Memory B cell (primary cell): ENCODE measurements around the gene SYNJ2.
A peak's percentile ranks its signal among the peaks of the same experiment; 100 is the strongest.

Experiments used
- ATAC-seq: fragments of 150-1000 bp; cut with Tn5 transposase; 2 replicates; pipeline ENCODE4 v1.10.0; 2021; ENCODE audit warnings: low read depth, mild to moderate bottlenecking, moderate library complexity
- DNase-seq, 2 donors: peaks; one replicate each; pipeline ENCODE4 v3.0.0; 2022; ENCODE audit warnings: low spot score in 2 of 2
- H3K27ac Mint-ChIP-seq: one replicate; pipeline ENCODE4 v1.8.0; 2022; ENCODE audit warnings: mild to moderate bottlenecking, moderate library complexity, mixed read lengths
- H3K27me3 Mint-ChIP-seq: one replicate; pipeline ENCODE4 v1.8.0; 2022; ENCODE audit warnings: mixed read lengths
- H3K36me3 Mint-ChIP-seq: one replicate; pipeline ENCODE4 v1.8.0; 2022; ENCODE audit warnings: mild to moderate bottlenecking, mixed read lengths
- H3K4me1 Mint-ChIP-seq: one replicate; pipeline ENCODE4 v1.8.0; 2022; ENCODE audit warnings: mixed read lengths
- H3K4me3 Mint-ChIP-seq: one replicate; pipeline ENCODE4 v1.8.0; 2022; ENCODE audit warnings: mild to moderate bottlenecking, moderate library complexity, mixed read lengths
- H3K9me3 Mint-ChIP-seq: one replicate; pipeline ENCODE4 v1.8.0; 2022; ENCODE audit warnings: mixed read lengths

Gene SYNJ2

DNA sequence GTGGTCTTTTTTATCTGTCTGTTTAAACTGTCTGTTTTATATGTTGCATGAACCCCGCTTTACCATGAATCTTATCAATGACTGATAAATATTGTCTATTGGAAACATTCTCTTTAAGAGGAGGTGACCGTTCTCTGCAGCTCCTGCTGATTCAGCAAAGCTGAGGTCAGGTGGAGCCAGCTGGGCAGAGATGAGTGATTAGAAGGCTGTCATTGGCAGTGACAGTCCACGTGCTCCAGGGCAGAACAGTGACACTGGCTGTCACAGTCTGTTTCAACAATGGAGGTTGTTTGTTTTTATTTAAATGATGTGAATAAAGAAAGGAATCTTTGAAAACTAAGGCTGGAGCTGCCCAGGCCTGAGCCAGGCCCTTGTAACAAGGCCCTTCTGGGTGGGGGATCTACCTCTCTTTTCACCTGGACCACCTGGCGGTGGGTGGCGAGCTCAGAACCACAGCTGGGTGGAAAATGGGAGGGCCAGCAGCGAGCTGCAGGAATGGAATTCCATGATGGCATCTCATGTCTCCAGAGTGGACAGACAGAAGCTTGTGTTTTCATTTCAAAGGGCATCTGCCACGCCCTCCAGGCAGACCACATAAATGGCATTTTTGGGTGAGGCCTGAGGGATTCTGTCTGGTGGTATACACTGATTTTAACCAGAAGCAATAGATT, 12.6 kb downstream of the SYNJ2 start:
- Mint-ChIP-seq H3K4me1 (peaks cover 27% of the 10 kb centered on the region), H3K27me3 (no peaks in the 10 kb centered on the region), H3K9me3 (peaks cover 1% of the 10 kb centered on the region), H3K4me3 (no peak overlapping the region), H3K36me3 (peaks cover 4% of the 10 kb centered on the region), H3K27ac (no peak overlapping the region)
- no peak for DNase-seq
- no peak for ATAC-seq

DNA sequence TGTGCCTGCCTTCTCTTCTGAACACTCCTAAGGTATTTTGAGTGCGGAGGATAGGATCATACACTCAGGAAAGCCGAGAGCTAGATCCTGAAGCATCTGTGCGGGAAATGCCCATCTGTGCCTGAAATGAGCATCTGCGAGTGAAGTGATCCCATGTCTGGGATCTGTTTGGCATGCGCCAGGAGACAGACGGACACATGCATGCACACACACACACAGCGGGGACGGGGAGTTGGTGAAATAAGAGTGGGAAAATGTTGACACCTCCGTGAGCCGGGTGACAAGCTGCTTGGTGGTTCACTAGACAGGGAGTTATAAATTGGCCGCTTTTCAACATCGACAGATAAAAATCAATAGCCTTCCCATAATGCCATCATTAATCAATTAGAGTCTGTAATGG, 13.8 kb downstream of the SYNJ2 start:
- Mint-ChIP-seq H3K4me1 (peaks cover 21% of the 10 kb centered on the region), H3K27ac (no peak overlapping the region), H3K27me3 (no peaks in the 10 kb centered on the region), H3K36me3 (peaks cover 4% of the 10 kb centered on the region), H3K4me3 (no peak overlapping the region), H3K9me3 (peaks cover 1% of the 10 kb centered on the region)
- DNase-seq (no peak), ATAC-seq (no peak)

DNA sequence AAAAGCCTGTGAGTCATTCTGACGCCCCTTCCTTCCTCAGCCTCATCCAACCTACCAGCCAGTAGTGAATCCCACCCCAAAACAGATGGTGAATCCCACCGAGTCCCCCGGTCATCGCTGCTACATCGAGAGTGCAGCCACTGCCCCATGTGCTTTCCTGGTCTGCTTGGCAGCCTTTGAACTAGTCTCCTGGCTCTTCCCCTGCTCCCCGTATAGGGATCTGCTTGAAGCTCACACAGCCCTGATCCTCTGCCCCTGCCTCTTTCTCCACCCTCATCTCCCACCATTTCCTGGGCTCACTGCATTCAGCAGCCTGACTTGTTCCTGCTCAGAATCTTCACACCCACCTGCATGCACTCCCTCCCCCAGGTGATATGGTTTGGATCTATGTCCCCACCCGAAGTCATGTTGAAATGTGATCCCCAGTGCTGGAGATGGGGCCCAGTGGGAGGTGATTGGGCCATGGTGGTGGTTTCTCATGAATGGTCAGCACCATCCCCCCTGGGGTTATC, 14.6 kb downstream of the SYNJ2 start:
- no peak for DNase-seq
- Mint-ChIP-seq H3K4me3 (no peak overlapping the region), H3K36me3 (peaks cover 8% of the 10 kb centered on the region), H3K4me1 (peaks cover 17% of the 10 kb centered on the region), H3K27ac (peak overlapping the region; percentile 28), H3K9me3 (peaks cover 1% of the 10 kb centered on the region), H3K27me3 (no peaks in the 10 kb centered on the region)
- no peak for ATAC-seq

DNA sequence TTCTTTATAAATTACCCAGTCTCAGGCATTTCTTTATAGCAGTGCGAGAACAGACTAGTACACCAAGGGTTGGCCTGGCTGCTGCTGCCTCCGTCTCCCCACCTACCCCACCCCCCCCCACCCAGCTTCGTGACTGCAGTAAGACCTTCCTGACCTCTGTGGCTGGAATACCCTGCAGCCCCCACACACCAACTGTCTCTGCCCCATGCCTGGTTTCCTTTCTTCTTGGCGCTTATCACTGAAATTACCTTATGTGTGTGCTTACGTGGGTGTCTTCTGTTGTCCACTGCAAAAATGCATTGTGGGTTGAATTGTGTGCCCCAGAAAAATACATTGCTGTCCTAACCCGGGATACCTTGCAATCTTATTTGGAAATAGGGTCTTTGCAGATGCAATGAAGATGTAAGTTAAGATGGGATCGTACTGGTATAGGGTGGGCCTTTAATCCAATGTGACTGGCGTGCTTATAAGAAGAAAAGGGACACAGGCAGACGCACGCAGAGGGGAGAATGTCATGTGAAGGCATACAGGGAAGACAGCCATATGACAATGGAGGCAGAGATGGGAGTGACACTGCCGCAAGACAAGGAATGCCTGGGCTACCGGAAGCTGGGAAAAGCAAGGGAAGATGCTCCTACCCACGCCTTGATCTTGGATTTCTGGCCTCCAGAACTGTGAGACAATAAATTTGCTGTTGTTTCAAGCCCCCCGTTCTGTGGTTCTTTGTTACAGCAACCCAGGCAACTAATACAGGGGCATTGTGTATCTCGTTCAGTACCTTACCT, 15.4 kb downstream of the SYNJ2 start:
- peaks cover 13% of the 10 kb centered on the region for H3K36me3 Mint-ChIP-seq
- H3K27ac Mint-ChIP-seq: peak overlapping the region; percentile 28
- no peak overlapping the region for H3K4me3 Mint-ChIP-seq
- H3K27me3 Mint-ChIP-seq: no peaks in the 10 kb centered on the region
- ATAC-seq: no peak
- no peak for DNase-seq
- peaks cover 22% of the 10 kb centered on the region for H3K4me1 Mint-ChIP-seq
- H3K9me3 Mint-ChIP-seq: peaks cover 6% of the 10 kb centered on the region

DNA sequence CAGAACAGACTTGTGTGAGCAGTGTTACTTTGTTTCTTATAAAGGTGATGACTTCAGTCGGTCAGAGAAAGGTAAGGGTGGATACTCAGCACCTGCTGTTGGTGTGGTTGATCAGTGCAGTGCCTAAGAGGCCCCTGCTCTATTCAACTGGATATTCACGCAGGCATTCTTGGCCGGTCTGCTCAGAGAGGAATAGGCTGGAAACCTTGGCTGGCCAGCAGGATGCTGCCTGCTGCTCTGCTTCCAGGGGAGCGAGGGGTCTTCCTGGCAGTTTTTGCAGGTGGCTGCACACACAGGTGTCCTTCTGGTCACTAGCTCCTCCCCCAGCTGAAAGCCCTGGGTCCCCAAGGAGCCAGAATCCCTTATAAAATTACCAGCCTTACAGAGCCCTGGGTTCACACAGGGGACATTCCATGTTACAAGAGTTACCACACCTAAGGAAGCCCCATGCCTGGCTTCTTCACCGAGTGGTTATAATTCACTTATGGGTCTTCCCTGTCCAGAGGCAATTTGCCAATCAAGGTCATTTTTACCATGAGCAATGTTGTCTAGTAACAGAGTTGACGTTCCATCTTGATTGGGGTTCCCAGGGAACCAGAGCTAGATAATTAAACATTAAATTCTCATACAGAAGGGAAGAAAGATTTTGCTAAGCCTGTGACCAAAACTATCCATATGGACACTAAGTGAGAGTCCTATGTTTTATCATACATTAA, 16.4 kb downstream of the SYNJ2 start:
- peaks cover 24% of the 10 kb centered on the region for H3K4me1 Mint-ChIP-seq
- peaks cover 7% of the 10 kb centered on the region for H3K9me3 Mint-ChIP-seq
- no peak for DNase-seq
- no peak overlapping the region for H3K4me3 Mint-ChIP-seq
- H3K36me3 Mint-ChIP-seq: peaks cover 13% of the 10 kb centered on the region
- H3K27ac Mint-ChIP-seq: no peak overlapping the region
- no peak for ATAC-seq
- no peaks in the 10 kb centered on the region for H3K27me3 Mint-ChIP-seq

DNA sequence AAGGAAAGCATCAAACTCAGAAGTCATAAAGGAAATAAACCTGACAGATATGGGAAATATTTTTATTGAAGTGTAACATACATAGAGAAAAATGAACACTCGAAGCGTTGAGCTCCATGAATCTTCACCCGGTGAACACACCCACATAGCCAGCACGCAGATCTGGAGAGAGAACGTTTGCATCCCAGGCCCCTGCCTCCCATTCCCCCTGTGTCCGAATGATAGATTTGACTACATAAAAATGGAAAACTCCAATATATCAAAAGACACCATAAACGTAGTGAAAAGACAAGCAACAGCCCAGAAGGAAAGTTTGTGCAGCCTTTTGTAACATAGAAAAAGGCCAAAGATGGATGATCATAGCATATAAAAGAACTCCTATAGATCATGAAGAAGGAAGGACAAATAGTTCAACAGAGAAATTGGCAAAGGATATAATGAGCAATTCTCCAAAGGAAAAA, 17.1 kb downstream of the SYNJ2 start:
- no peak for ATAC-seq
- no peak for DNase-seq
- no peak overlapping the region for H3K4me3 Mint-ChIP-seq
- peaks cover 24% of the 10 kb centered on the region for H3K4me1 Mint-ChIP-seq
- H3K27me3 Mint-ChIP-seq: no peaks in the 10 kb centered on the region
- H3K9me3 Mint-ChIP-seq: peaks cover 7% of the 10 kb centered on the region
- no peak overlapping the region for H3K27ac Mint-ChIP-seq
- H3K36me3 Mint-ChIP-seq: peaks cover 13% of the 10 kb centered on the region

DNA sequence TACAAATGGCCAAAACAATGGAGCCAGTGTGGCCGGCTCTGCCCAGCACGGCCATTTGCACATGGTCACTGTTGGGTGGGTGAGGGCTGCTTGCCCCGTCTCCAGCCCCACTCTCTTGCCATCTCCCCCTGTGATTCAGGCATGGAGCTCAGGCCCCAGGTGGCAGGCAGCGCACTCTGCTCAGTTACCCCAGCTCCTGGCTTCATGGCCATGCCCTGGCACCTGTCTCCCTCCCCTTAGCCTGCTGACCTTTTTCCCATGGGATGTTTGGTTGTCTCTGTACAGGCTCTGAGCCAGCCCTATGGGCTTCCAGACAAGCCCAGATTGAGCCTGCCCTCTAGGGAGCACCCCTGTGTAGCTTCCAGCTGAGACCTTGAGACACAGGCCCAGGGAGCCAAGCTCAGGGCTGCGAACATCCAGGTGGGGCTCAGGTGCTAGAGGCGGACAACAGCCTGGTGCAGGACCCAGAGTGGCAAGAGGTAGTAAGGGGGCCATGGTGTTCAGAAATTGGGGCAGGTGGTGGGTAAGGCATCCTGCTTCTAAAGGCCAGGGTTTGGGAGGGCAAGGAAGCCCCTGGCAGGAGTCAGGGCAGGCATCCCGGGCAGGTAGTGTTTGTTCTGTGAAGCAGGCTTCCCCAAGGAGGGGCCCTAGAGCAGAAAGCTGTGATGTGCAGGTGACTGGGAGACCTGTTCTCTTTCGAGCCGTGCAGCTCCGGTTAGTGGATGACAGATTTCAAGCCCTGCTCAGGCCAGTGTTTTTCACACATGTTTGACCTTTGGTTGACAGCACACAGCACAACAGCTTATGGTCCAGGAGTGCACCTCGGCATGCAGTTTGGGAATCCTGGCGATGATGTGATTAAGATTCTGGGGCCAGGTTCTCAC, 17.7 kb downstream of the SYNJ2 start:
- H3K27ac Mint-ChIP-seq: no peak overlapping the region
- DNase-seq (no peak), ATAC-seq (no peak)
- peaks cover 13% of the 10 kb centered on the region for H3K36me3 Mint-ChIP-seq
- no peaks in the 10 kb centered on the region for H3K27me3 Mint-ChIP-seq
- H3K9me3 Mint-ChIP-seq: peaks cover 7% of the 10 kb centered on the region
- no peak overlapping the region for H3K4me3 Mint-ChIP-seq
- peaks cover 21% of the 10 kb centered on the region for H3K4me1 Mint-ChIP-seq

DNA sequence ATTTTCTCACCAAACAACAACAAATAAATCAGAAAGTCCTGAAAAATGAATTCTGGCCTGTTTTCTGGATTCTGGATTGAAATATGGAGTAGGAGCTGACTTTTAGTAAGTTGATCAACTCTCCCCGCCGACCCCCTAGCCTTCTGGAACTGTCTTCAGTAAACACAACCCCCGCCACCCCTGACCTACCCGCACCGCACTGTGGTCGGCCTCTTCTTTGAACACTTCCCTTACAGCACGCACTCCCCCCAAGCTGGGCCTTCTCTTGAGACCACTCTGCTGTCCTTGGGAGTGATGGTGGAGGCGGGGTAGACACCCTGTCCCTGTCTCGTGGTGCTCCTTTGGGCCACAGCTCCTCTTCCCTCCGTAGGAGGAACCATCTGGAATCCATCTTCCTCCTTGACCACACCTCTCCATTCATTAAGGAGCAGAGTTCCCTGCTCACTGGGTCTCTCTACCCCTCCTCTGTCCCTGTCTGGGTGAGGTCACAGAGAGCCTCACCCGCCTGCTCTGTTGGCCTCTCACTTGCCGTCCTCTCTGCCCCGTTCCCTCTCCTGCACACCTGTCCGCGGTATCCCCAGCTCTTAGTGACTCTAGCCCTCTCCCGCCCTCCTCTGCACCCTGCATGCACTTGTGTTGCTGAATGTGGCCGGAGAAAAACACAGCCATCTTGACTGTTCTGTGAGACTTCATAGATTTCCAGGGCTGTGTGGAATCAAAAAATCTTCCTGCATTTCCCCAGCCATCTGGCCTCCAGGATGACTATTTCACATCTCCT, 19.1 kb downstream of the SYNJ2 start:
- Mint-ChIP-seq H3K36me3 (peaks cover 13% of the 10 kb centered on the region), H3K4me3 (no peak overlapping the region), H3K27ac (no peak overlapping the region), H3K27me3 (no peaks in the 10 kb centered on the region), H3K9me3 (peaks cover 7% of the 10 kb centered on the region), H3K4me1 (peaks cover 23% of the 10 kb centered on the region)
- DNase-seq (no peak), ATAC-seq (no peak)

DNA sequence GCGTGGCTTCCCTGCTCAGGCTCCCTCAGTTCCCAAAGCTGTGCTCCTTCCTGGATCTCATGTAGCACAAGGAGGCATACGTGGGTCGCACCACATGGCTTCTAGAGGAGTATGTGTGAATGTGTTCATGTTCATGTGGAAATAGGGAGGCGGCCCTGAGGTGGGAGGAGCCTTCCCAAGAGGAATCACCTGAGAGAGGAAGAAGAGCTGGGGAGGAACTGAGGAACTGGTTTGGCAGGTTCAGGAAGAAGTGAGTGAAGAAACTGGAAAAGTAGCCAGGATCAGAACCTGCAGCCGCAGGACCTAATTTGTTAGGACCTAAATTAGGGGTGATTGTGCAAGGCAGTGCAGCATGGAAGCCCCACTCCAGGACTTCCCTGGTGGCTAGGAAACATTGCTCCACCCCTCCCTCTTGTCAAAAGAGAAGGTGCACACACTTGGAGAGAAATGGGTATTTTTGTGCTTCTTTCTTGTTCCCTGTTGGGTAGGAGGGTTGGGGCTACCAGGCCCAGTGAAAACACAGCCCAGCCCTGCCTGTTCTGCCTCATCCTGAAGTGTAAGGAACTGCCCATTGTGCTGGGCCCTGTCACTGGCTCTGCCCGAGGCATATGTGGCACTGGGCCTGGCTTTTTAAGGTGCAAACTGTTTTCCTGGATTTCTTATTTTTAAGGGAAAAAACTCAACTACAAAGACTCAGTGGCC, 20.7 kb downstream of the SYNJ2 start:
- H3K36me3 Mint-ChIP-seq: peaks cover 19% of the 10 kb centered on the region
- ATAC-seq: no peak
- H3K27me3 Mint-ChIP-seq: no peaks in the 10 kb centered on the region
- no peak for DNase-seq
- peak overlapping the region; percentile 17 for H3K27ac Mint-ChIP-seq
- H3K4me3 Mint-ChIP-seq: no peak overlapping the region
- peaks cover 18% of the 10 kb centered on the region for H3K4me1 Mint-ChIP-seq
- H3K9me3 Mint-ChIP-seq: peaks cover 7% of the 10 kb centered on the region

DNA sequence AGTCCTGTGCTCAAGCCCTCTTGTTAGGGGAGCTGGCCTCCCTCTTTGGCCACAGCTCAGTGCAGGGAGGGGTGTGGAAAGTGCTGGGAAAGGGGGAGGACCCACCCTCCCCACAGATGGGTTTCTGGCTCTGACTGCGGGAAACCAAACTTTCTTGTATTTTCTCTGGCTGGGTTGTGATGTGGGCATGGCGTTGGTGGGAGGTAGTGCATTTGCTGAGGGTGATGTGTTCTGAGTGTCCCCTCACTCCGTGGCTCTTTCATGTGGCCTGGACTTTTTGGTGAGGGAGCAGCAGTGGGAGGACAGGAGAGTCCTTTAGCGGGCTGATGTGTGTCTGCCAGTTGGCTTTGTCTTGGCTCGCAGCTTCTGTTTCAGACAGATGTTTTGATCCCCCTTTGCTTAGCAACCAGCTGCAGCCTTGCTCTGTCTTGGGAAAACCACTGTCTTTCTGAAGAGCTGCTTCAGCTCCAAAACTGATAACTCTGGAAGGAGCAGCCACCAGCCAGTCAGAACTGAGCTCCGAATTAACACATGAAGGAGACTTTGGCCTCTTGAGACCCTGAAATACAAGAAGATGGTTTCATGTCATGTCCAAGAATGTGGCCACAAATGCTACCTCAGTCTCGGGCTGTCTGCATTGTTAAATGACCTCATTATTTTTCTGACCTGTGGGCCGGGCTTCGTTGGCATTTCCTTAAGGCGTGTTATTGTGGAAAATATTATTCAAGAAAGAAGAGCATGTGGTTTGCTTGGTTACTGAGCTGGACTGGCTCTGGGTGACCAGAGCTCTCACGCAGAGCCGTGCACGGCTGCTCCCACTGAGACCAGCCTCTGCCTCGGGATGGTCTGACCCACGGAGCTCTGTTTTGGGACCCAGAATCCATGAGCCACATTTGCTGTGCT, 21.5 kb downstream of the SYNJ2 start:
- Mint-ChIP-seq H3K36me3 (peaks cover 20% of the 10 kb centered on the region), H3K4me3 (no peak overlapping the region), H3K27ac (no peak overlapping the region), H3K9me3 (peaks cover 7% of the 10 kb centered on the region), H3K4me1 (peaks cover 19% of the 10 kb centered on the region), H3K27me3 (no peaks in the 10 kb centered on the region)
- ATAC-seq (no peak), DNase-seq (no peak)

DNA sequence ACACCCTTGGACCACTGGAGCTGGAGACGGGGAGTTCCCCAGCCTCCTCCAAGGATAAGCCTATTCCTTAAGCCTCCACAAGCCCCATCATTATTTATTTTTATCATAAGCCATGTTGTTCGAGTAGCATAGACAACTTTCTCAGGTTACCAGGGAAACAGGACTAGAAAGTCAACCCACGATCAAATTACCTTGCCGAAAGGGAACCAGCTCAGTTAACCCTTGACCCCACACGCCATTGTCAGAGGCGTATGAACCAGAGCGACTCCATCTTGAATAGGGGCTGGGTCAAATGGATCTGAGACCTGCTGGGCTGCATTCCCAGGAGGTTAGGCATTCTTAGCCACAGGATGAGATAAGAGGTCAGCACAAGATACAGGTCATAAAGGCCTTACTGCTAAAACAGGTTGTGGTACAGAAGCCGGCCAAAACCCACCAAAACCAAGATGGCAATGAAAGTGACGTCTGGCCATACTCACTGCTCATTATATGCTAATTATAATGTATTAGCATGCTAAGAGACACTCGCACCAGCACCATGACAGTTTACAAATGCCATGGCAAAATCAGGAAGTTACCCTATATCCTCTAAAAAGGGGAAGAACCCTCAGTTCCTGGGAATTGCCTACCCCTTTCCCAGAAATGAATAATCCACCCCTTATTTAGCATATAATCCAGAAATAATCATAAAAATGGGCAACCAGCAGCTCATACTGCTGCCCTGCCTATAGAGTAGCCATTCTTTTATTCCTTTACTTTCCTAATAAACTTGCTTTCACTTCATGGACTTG, 22.4 kb downstream of the SYNJ2 start:
- Mint-ChIP-seq H3K9me3 (peaks cover 7% of the 10 kb centered on the region), H3K4me3 (no peak overlapping the region), H3K27me3 (no peaks in the 10 kb centered on the region), H3K36me3 (peaks cover 20% of the 10 kb centered on the region), H3K4me1 (peaks cover 23% of the 10 kb centered on the region), H3K27ac (no peak overlapping the region)
- no peak for DNase-seq
- no peak for ATAC-seq
